Breast epithelium (tissue), 4 donors: ENCODE measurements around the gene TMEM170B. TPM values are rescaled to one million over a fixed set of nuclear protein-coding genes. Genes with fewer than 3 reads are reported as not detected.

Experiments
- DNase-seq, 2 donors: peaks; one replicate each; pipeline ENCODE4 v3.0.0-alpha.2; 2019; ENCODE audit warnings: low spot score in 2 of 2
- H3K27ac ChIP-seq, 2 donors: fragments of 200-600 bp; sonication (generic) in 1 of 2; one replicate each; pipeline ENCODE4 v1.5.1; 2016 to 2019; ENCODE audit warnings: mild to moderate bottlenecking in 1 of 2
- H3K27me3 ChIP-seq, 2 donors: fragments of 200-600 bp; sonication (generic) in 1 of 2; one replicate each; pipeline versions ENCODE4 v1.5.1 to v1.6.0; 2017 to 2019; ENCODE audit warnings: control low read depth in 1 of 2, mild to moderate bottlenecking in 1 of 2
- H3K36me3 ChIP-seq: fragments of 200-600 bp; one replicate; pipeline ENCODE4 v1.5.1; 2019
- H3K4me1 ChIP-seq, 2 donors: fragments of 200-600 bp; sonication (generic); one replicate each; pipeline ENCODE4 v1.5.1; 2016 to 2019; ENCODE audit warnings: control low read depth in 1 of 2
- H3K4me3 ChIP-seq, 3 donors: fragments of 200-600 bp; sonication (generic); 1 replicate in 2 of 3; 2 replicates in 1 of 3; pipeline ENCODE4 v1.5.1; 2016 to 2019; ENCODE audit warnings: mild to moderate bottlenecking in 3 of 3, moderate library complexity in 2 of 3
- H3K9me3 ChIP-seq, 2 donors: fragments of 200-600 bp; sonication (generic) in 1 of 2; one replicate each; pipeline ENCODE4 v1.5.1; 2016 to 2019; ENCODE audit warnings: control low read depth in 1 of 2
- POLR2A ChIP-seq: fragments of 450-650 bp; IDR thresholded peaks from one replicate; pipeline ENCODE4 v1.6.1; 2016; ENCODE audit warnings: antibody characterized with exemption, mild to moderate bottlenecking, moderate library complexity
- POLR2AphosphoS5 ChIP-seq, 3 donors: sonication (generic); formaldehyde crosslinking; IDR thresholded peaks; one replicate each; pipeline ENCODE4 v1.6.1; 2017; ENCODE audit warnings: antibody characterized with exemption in 3 of 3
- intact Hi-C: fragments of 100-400 bp; cut with DNase I; formaldehyde crosslinking; loops from one replicate; pipeline ENCODE4 v1.15.1; 2023; ENCODE audit warnings: low total_unique reads
- total RNA-seq, 3 donors: library from RNA; depleted of rRNA; stranded (reverse); fragments of >200 nt; gene quantifications; one replicate each; pipeline ENCODE4 v1.1.0, GENCODE V29; 2016
- TF ChIP-seq, protein P1 (sequence below), 3 donors: fragments of 450-650 bp; IDR thresholded peaks; one replicate each; pipeline ENCODE4 v1.5.1; 2016 to 2017; ENCODE audit warnings: antibody characterized with exemption in 3 of 3, mild to moderate bottlenecking in 3 of 3, moderate library complexity in 3 of 3

Gene TMEM170B
- total RNA-seq, 3 donors from 2014 or later = 4.9 to 15.2 (median 5.6) TPM

DNA sequence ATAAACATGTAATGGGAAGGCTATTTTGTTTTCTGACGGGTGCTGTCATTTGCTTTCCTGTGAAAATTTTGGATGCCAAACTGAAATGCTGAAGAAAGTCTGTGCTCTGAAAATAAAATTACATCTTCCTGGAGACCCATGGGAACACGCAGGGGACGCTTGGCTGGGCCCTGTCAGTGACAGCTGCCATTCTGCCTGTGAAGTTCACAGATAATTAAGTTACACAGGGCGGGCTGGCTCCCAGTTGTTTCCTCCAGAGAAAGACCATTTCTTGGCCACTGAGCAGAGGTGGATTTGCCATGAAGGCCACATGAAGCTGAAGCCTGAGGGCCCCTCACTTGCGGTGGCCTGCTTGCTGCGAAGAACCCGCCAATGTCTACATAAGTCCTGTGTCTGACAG, 93.5 kb downstream of the TMEM170B start:
- H3K4me1 ChIP-seq = no peaks in the 10 kb centered on the region
- no peaks in the 10 kb centered on the region for H3K36me3 ChIP-seq
- no peaks in the 10 kb centered on the region for H3K9me3 ChIP-seq
- intact Hi-C loops = no loop called here
- TF ChIP-seq, protein P1, sequence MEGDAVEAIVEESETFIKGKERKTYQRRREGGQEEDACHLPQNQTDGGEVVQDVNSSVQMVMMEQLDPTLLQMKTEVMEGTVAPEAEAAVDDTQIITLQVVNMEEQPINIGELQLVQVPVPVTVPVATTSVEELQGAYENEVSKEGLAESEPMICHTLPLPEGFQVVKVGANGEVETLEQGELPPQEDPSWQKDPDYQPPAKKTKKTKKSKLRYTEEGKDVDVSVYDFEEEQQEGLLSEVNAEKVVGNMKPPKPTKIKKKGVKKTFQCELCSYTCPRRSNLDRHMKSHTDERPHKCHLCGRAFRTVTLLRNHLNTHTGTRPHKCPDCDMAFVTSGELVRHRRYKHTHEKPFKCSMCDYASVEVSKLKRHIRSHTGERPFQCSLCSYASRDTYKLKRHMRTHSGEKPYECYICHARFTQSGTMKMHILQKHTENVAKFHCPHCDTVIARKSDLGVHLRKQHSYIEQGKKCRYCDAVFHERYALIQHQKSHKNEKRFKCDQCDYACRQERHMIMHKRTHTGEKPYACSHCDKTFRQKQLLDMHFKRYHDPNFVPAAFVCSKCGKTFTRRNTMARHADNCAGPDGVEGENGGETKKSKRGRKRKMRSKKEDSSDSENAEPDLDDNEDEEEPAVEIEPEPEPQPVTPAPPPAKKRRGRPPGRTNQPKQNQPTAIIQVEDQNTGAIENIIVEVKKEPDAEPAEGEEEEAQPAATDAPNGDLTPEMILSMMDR (IDR thresholded peaks at IDR 0.05) = no peak
- no peak for TF ChIP-seq POLR2AphosphoS5 (IDR thresholded peaks at IDR 0.05)
- no peak for TF ChIP-seq POLR2A
- DNase-seq = no peak
- no peaks in the 10 kb centered on the region for H3K27me3 ChIP-seq
- H3K27ac ChIP-seq = no peak overlapping the region
- no peak overlapping the region for H3K4me3 ChIP-seq

DNA sequence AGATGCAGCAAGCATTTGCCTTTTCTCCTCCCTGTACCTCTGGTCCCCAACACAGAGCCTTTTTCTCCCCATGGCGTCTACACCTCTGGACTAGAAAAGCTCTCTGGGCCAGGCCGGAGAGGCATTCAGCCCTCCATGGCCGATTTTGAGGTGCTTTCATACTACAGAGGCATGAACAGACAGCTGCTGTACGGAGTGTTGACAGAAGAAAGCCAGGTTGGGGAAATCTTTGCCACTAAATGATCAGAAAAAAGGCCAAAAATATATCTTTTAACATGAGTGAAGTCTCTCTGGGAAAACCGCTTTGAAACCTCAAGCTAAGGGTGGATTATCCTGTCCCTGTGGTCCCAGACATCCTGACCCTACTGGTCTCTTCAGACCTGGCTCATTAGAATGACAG, 94.0 kb downstream of the TMEM170B start:
- H3K36me3 ChIP-seq = no peaks in the 10 kb centered on the region
- intact Hi-C loops = no loop called here
- TF ChIP-seq POLR2AphosphoS5 (IDR thresholded peaks at IDR 0.05) = no peak
- TF ChIP-seq POLR2A = no peak
- TF ChIP-seq, protein P1 (IDR thresholded peaks at IDR 0.05) = no peak
- H3K9me3 ChIP-seq = no peaks in the 10 kb centered on the region
- no peaks in the 10 kb centered on the region for H3K27me3 ChIP-seq
- no peak overlapping the region for H3K27ac ChIP-seq
- no peaks in the 10 kb centered on the region for H3K4me1 ChIP-seq
- no peak overlapping the region for H3K4me3 ChIP-seq
- no peak for DNase-seq

DNA sequence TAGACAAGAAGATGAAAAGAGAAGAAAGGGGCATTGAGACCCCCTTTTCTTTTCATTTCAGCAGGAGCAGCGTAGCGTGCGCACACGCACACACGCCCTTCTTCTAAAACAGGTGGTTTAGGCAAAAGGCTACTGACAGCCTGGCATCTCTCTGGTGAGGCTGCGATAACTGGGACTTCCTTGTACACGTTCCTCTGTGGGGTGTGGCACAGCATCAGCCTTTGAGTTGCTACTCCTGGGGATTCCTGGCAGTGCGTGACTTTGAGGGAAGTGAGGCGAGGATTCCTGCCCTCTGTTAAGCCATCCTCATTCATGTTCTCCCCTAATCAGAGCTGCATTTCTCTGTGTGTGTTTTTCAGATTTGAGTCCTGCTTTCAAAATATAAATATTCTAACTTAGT, 94.7 kb downstream of the TMEM170B start:
- Histone ChIP-seq H3K4me3 (no peak overlapping the region), H3K4me1 (no peaks in the 10 kb centered on the region), H3K9me3 (no peaks in the 10 kb centered on the region), H3K27me3 (no peaks in the 10 kb centered on the region), H3K27ac (no peak overlapping the region), H3K36me3 (no peaks in the 10 kb centered on the region)
- intact Hi-C loops = no loop called here
- TF ChIP-seq, protein P1 (IDR thresholded peaks at IDR 0.05) = no peak
- TF ChIP-seq POLR2AphosphoS5 (IDR thresholded peaks at IDR 0.05) (no peak), POLR2A (no peak)
- DNase-seq = no peak

DNA sequence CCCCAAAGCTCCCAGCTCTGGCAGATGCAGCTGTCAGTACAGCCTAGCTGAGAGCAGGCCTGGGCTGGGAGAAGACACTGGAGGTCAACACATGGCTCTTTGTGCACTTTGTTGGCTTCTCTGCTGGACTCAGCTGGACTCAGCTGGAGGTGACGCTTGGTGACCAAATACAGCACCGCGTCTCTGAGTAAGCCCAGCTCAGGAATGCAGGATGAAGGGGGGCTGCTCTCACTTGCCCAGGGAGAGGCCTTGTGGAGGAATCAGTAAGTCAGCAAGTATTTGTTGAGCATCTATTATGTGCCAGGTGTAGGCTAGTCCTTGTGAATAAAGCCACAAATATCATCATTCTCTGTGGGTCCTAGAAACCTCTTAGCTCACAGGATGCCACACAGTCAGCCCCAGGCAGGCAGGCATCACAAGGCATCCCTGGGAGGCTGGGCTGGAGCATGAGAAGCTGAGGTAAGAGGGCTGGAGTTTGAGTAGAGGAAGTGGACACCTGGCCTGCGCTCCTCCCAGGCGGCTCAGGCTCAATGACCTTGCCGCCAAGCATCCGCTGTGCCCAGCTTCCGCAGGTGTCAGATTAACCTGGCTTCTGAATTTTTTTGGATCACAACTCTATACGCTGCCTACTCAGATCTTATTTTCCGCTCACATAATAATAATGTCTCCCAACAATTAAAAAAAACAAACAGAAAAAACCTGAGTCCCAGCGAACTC, 95.4 kb downstream of the TMEM170B start:
- DNase-seq = no peak
- H3K4me3 ChIP-seq = no peak overlapping the region
- H3K27ac ChIP-seq = no peak overlapping the region
- no peaks in the 10 kb centered on the region for H3K27me3 ChIP-seq
- no peaks in the 10 kb centered on the region for H3K9me3 ChIP-seq
- TF ChIP-seq POLR2A (no peak), POLR2AphosphoS5 (IDR thresholded peaks at IDR 0.05) (no peak)
- TF ChIP-seq, protein P1 (IDR thresholded peaks at IDR 0.05) = no peak
- H3K4me1 ChIP-seq = no peaks in the 10 kb centered on the region
- intact Hi-C loops = no loop called here
- no peaks in the 10 kb centered on the region for H3K36me3 ChIP-seq

Other genes with a start within 250 kb of the TMEM170B start
- 1 to 10 TPM in 2 of 3 donors, under 1 TPM in 1; 0.48 to 2.9 (median 2.6) TPM for gene ADTRP, start 241.1 kb downstream of the TMEM170B start, total RNA-seq